Osteocyte (in vitro differentiated cells): Measurements from ENCODE around the gene CD80. TPM values are rescaled to one million over a fixed set of nuclear protein-coding genes. Genes with fewer than 3 reads are reported as not detected.

ENCODE experiments used
- DNase-seq: peaks from one replicate; pipeline ENCODE4 v3.0.0; 2021; ENCODE audit warnings: mixed read lengths; ENCODE audit not compliant: unreplicated experiment; ENCODE audit errors: extremely low spot score
- H3K27ac Mint-ChIP-seq: one replicate; pipeline ENCODE4 v1.8.0; 2021; ENCODE audit warnings: mild to moderate bottlenecking, mixed read lengths; ENCODE audit not compliant: unreplicated experiment
- H3K27me3 Mint-ChIP-seq: one replicate; pipeline ENCODE4 v1.8.0; 2021; ENCODE audit warnings: mixed read lengths; ENCODE audit not compliant: unreplicated experiment
- H3K36me3 Mint-ChIP-seq: one replicate; pipeline ENCODE4 v1.8.0; 2021; ENCODE audit warnings: mixed read lengths; ENCODE audit not compliant: unreplicated experiment
- H3K4me1 Mint-ChIP-seq: one replicate; pipeline ENCODE4 v1.8.0; 2021; ENCODE audit warnings: mixed read lengths; ENCODE audit not compliant: unreplicated experiment
- H3K4me3 Mint-ChIP-seq: one replicate; pipeline ENCODE4 v1.8.0; 2021; ENCODE audit warnings: mild to moderate bottlenecking, moderate library complexity, mixed read lengths; ENCODE audit not compliant: unreplicated experiment
- H3K9me3 Mint-ChIP-seq: one replicate; pipeline ENCODE4 v1.8.0; 2021; ENCODE audit warnings: mixed read lengths; ENCODE audit not compliant: unreplicated experiment
- long read RNA-seq: library from polyadenylated mRNA; unstranded; transcript quantifications from one replicate; pipeline ENCODE4 v2.0.0, GENCODE V29; 2021
- total RNA-seq: library from RNA; stranded (reverse); gene quantifications from 2 replicates; pipeline ENCODE4 v1.2.1, GENCODE V29; 2021
- TF ChIP-seq, protein P1 (sequence below): fragments of 200-600 bp; sonication (generic); IDR thresholded peaks from 2 replicates; pipeline ENCODE4 v1.5.0; 2021; ENCODE audit warnings: antibody characterized with exemption, mild to moderate bottlenecking, moderate library complexity

CD80 gene, protein sequence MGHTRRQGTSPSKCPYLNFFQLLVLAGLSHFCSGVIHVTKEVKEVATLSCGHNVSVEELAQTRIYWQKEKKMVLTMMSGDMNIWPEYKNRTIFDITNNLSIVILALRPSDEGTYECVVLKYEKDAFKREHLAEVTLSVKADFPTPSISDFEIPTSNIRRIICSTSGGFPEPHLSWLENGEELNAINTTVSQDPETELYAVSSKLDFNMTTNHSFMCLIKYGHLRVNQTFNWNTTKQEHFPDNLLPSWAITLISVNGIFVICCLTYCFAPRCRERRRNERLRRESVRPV
- total RNA-seq, result not detected in 2 replicates
- long read RNA-seq, result 0 reads

DNA sequence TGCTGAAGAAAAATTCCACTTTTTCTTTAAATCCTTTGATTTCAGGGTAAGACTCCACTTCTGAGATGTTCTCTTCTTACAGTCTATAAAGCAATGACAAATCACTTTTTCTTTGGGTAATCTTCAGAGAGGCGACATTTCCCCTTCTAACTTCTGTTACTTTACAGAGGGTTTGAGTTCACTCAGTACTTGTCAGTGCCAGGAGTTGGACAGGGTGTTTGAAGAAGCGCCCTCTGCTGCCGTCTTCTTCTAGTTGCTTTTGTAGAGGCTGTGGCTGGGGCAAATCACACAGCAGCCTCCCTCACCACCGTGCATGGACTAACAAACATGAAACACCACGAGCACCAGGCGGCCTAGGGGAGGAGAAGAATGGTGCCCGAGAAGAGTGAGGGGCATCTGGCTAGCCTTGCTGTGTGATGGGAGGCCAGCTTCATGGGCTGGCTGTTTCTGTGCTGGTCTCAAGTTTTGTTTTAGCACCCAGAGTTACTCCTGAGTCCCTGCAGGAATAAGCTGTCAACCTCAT, at the start of gene CD80:
TSS of gene CD80 (minus strand) at position 174 of the 523 bp plus-strand sequence. CDS start 1,886 bp downstream, outside the sequence.
- Mint-ChIP-seq H3K27me3 (peaks cover 10% of the 10 kb centered on the region), H3K4me3 (no peak within 1 kb of the TSS), H3K36me3 (no peaks in the 10 kb centered on the region), H3K4me1 (no peaks in the 10 kb centered on the region), H3K27ac (no peak within 1 kb of the TSS), H3K9me3 (no peaks in the 10 kb centered on the region)
- DNase-seq, result no peak
- TF ChIP-seq, protein P1, sequence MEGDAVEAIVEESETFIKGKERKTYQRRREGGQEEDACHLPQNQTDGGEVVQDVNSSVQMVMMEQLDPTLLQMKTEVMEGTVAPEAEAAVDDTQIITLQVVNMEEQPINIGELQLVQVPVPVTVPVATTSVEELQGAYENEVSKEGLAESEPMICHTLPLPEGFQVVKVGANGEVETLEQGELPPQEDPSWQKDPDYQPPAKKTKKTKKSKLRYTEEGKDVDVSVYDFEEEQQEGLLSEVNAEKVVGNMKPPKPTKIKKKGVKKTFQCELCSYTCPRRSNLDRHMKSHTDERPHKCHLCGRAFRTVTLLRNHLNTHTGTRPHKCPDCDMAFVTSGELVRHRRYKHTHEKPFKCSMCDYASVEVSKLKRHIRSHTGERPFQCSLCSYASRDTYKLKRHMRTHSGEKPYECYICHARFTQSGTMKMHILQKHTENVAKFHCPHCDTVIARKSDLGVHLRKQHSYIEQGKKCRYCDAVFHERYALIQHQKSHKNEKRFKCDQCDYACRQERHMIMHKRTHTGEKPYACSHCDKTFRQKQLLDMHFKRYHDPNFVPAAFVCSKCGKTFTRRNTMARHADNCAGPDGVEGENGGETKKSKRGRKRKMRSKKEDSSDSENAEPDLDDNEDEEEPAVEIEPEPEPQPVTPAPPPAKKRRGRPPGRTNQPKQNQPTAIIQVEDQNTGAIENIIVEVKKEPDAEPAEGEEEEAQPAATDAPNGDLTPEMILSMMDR, result peak; percentile 48

DNA sequence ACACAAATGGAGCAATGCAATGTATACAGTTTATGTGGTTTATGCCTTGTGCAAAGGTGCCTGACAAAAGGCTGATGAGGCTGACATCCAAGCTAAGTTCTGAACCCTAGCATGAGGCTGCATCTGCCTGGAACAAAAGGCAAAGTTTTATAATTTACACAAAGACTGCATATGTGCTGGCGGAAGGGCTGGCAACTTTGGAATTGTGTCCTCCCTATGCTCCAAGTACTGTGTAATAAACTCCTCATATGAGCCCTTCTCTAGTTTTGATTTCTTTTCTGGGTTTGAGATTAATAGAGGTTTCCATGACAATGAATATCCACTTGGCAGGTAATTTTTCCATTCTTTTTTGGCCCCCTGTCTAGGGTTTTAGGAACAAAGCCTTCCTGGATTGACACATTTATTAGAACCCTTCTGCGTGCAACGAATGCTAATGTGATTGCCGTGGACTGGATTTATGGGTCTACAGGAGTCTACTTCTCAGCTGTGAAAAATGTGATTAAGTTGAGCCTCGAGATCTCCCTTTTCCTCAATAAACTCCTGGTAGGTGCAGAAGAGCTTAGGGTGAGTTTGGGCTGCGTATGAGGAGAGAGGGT, 49.1 kb upstream of the CD80 start:
- Mint-ChIP-seq H3K36me3 (peaks cover 3% of the 10 kb centered on the region), H3K4me1 (no peaks in the 10 kb centered on the region), H3K27me3 (peaks cover 45% of the 10 kb centered on the region), H3K4me3 (no peak overlapping the region), H3K27ac (no peak overlapping the region), H3K9me3 (no peaks in the 10 kb centered on the region)
- DNase-seq, result no peak
- TF ChIP-seq, protein P1, result no peak

DNA sequence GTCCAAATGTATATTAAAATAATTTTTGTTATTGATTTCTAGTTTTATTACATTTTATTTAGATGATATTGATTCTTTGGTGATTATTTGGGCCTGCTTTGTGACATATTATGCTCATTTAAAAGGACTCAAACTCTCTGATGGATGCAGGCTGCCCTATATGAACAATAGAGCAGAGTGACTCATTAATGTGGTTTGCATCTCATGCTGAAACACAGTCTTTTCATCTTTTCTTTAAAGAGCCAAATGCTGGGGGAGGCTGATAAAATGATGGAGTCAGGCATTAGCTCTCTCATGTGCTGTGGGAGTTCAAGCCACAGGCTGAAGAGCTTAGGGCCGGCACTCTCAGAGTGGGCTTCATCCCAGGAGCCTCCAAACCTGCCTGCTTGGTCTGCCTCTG, 45.5 kb upstream of the CD80 start:
- no peaks in the 10 kb centered on the region for H3K4me1 Mint-ChIP-seq
- H3K9me3 Mint-ChIP-seq, result no peaks in the 10 kb centered on the region
- TF ChIP-seq, protein P1, result no peak
- H3K4me3 Mint-ChIP-seq, result no peak overlapping the region
- H3K27ac Mint-ChIP-seq, result no peak overlapping the region
- no peak for DNase-seq
- no peaks in the 10 kb centered on the region for H3K36me3 Mint-ChIP-seq
- H3K27me3 Mint-ChIP-seq, result peaks cover 33% of the 10 kb centered on the region

DNA sequence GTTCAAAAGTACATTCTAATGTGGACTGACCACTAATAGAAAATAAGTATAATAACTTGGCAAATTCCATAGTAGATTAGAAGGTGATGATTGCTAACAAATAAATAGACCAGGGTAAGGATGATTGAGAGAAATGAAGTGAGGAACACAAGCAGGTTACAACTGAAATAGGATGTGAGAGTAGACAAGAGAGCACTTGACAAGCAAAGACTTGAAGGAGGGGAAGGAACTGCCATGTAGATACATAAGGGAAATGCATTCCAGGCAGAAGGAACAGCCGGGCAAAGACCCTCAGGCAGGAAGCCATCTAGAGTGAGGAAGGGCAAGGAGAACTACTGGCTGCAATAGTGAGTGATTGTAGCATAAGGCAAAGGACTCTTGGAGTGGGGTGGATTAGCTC, 43.3 kb upstream of the CD80 start:
- no peaks in the 10 kb centered on the region for H3K36me3 Mint-ChIP-seq
- H3K27me3 Mint-ChIP-seq, result peaks cover 17% of the 10 kb centered on the region
- no peak for DNase-seq
- TF ChIP-seq, protein P1, result no peak
- H3K27ac Mint-ChIP-seq, result no peak overlapping the region
- H3K9me3 Mint-ChIP-seq, result no peaks in the 10 kb centered on the region
- H3K4me3 Mint-ChIP-seq, result no peak overlapping the region
- peaks cover 13% of the 10 kb centered on the region for H3K4me1 Mint-ChIP-seq

DNA sequence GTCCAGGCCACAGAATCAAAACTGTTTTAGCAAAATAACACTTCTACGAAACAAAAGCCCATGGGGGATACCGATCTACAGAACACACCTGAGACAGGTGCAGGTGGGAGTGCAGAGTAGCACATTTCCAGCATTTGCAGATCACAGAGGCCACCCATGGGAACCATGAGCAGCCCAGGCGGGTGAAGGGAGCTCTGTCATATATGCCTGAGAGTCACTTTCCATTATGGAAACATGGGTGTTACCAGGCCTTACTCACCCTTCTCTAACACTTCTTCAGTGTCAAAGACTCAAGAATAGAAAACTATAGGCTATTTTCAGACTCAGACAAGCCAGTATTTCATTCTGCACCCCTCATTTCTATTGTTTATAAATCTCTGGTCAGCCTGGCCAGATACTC, 41.7 kb upstream of the CD80 start:
- H3K36me3 Mint-ChIP-seq, result no peaks in the 10 kb centered on the region
- H3K27ac Mint-ChIP-seq, result no peak overlapping the region
- H3K27me3 Mint-ChIP-seq, result peaks cover 9% of the 10 kb centered on the region
- no peak for DNase-seq
- peaks cover 23% of the 10 kb centered on the region for H3K4me1 Mint-ChIP-seq
- TF ChIP-seq, protein P1, result no peak
- H3K9me3 Mint-ChIP-seq, result no peaks in the 10 kb centered on the region
- H3K4me3 Mint-ChIP-seq, result no peak overlapping the region
